Measurements from ENCODE around the gene ABCC1. TPM values are rescaled to one million over a fixed set of nuclear protein-coding genes. Genes with fewer than 3 reads are reported as not detected.
"Not testable (repeated sequence)": the region's sequence is repeated elsewhere in the genome, so short reads cannot be mapped to it uniquely, and the experiment has no call there.

Gene ABCC1
- total RNA-seq, 1 experiment from 2014 or later: 139 TPM

- Histone ChIP-seq H3K27ac (no peak overlapping the region), H3K4me2 (no peak overlapping the region), H3F3A (ENCODE audit: insufficient read depth, low read depth) (peaks cover 33% of the 10 kb centered on the region; the same call in 1 of the 2 replicates), H3K36me3 (ENCODE audit: low read depth) (no peaks in the 10 kb centered on the region), H3K4me3 (no peak overlapping the region), H3K9me3 (ENCODE audit: insufficient read depth, low read depth) (no peaks in the 10 kb centered on the region), H3K9me2 (ENCODE audit: insufficient read depth) (no peaks in the 10 kb centered on the region), H2AFZ (no peak overlapping the region), H3K4me1 (replicated peaks; ENCODE audit: insufficient read depth) (no peaks in the 10 kb centered on the region), H3K27me3 (ENCODE audit: insufficient read depth, low read depth) (no peaks in the 10 kb centered on the region), H3K79me2 (ENCODE audit: low read depth) (no peaks in the 10 kb centered on the region), H4K20me1 (ENCODE audit: insufficient read depth) (peaks cover 23% of the 10 kb centered on the region)
- ChIA-PET POLR2A (ENCODE audit: unreplicated experiment) (interaction anchor here (0.6 kb wide), 1 partner anchor 36 kb away, joined by 6 read pairs; no protein-coding TSS in a partner anchor), CTCF (no interaction called here)
- intact Hi-C loops (cut with micrococcal nuclease; ENCODE audit: unreplicated experiment): no loop called here
- BruUV-seq (replicated peaks): no TSS peak
- TF ChIP-seq CTCF (conservative IDR thresholded peaks at IDR 0.05): no peak
- no peak for TF ChIP-seq EZH2 (IDR thresholded peaks at IDR 0.05; ENCODE audit: low read depth)
- DNase-seq: no peak
These were observed 197.2 kb downstream of the ABCC1 start for GRCh38 chr16:16146380-16147315.

- DNase-seq: no peak
- no peak overlapping the region for H3K27ac ChIP-seq
- no peak overlapping the region for H2AFZ ChIP-seq
- peaks cover 20% of the 10 kb centered on the region for H4K20me1 ChIP-seq (ENCODE audit: insufficient read depth)
- ChIA-PET CTCF (no interaction called here), POLR2A (ENCODE audit: unreplicated experiment) (no interaction called here)
- no peaks in the 10 kb centered on the region for H3K27me3 ChIP-seq (ENCODE audit: insufficient read depth, low read depth)
- no peaks in the 10 kb centered on the region for H3K4me1 ChIP-seq (replicated peaks; ENCODE audit: insufficient read depth)
- H3K79me2 ChIP-seq (ENCODE audit: low read depth): no peaks in the 10 kb centered on the region
- intact Hi-C loops (cut with micrococcal nuclease; ENCODE audit: unreplicated experiment): no loop called here
- no peaks in the 10 kb centered on the region for H3K9me3 ChIP-seq (ENCODE audit: insufficient read depth, low read depth)
- TF ChIP-seq CTCF (conservative IDR thresholded peaks at IDR 0.05): no peak
- no peak for TF ChIP-seq EZH2 (IDR thresholded peaks at IDR 0.05; ENCODE audit: low read depth)
- no TSS peak for BruUV-seq (replicated peaks)
- no peak overlapping the region for H3K4me3 ChIP-seq
- no peak overlapping the region for H3K4me2 ChIP-seq
- H3K36me3 ChIP-seq (ENCODE audit: low read depth): no peaks in the 10 kb centered on the region
- no peaks in the 10 kb centered on the region for H3K9me2 ChIP-seq (ENCODE audit: insufficient read depth)
- H3F3A ChIP-seq (ENCODE audit: insufficient read depth, low read depth): peaks cover 37% of the 10 kb centered on the region; the same call in 1 of the 2 replicates
These were observed 198.0 kb downstream of the ABCC1 start for GRCh38 chr16:16147316-16147999.

GRCh38 chr16:16148000-16148599, 198.7 kb downstream of the ABCC1 start:
- H3K79me2 ChIP-seq (ENCODE audit: low read depth); H3K27me3 ChIP-seq (ENCODE audit: insufficient read depth, low read depth); H2AFZ ChIP-seq; H3K4me3 ChIP-seq; H3K9me2 ChIP-seq (ENCODE audit: insufficient read depth); CTCF ChIA-PET; intact Hi-C loops (cut with micrococcal nuclease; ENCODE audit: unreplicated experiment); H3K4me1 ChIP-seq (replicated peaks; ENCODE audit: insufficient read depth); BruUV-seq (replicated peaks); H3K4me2 ChIP-seq; H3K27ac ChIP-seq; H3K9me3 ChIP-seq (ENCODE audit: insufficient read depth, low read depth); POLR2A ChIA-PET (ENCODE audit: unreplicated experiment); H3K36me3 ChIP-seq (ENCODE audit: low read depth); DNase-seq: not testable (repeated sequence)
- Histone ChIP-seq H4K20me1 (ENCODE audit: insufficient read depth) (peaks cover 20% of the 10 kb centered on the region), H3F3A (ENCODE audit: insufficient read depth, low read depth) (peaks cover 37% of the 10 kb centered on the region; the same call in 1 of the 2 replicates)
